H1 (cell line): ENCODE data around the gene CROT. TPM values are rescaled to one million over a fixed set of nuclear protein-coding genes. Genes with fewer than 3 reads are reported as not detected.

Experiments
- CTCF ChIA-PET: fragments of 300-600 bp; sonication (Branson Sonifier 250); formaldehyde crosslinking; loops from one replicate; lab custom pipeline; 2021; ENCODE audit not compliant: partially characterized antibody; lab: Charles Lee
- POLR2A ChIA-PET: fragments of 300-600 bp; sonication (Branson Sonifier 250); formaldehyde crosslinking; loops from one replicate; lab custom pipeline; 2021; ENCODE audit warnings: inconsistent platforms; ENCODE audit not compliant: partially characterized antibody; lab: Charles Lee
- DNase-seq, 2 experiments: peaks; one replicate each; pipeline versions ENCODE4 v3.0.0 to v3.0.0-alpha.2; 2010 to 2022; ENCODE audit warnings: low spot score in 2 of 2, low read depth in 1 of 2, mixed read lengths in 1 of 2
- FAIRE-seq: peaks from 2 replicates; lab custom pipeline; 2011; peaks lifted over from hg19 to GRCh38; lab: Jason Lieb, UNC
- H2AFZ ChIP-seq: 2 replicates; pipeline ENCODE4 v1.8.1; 2012; ENCODE audit warnings: low read length, inconsistent platforms
- H2AK5ac ChIP-seq: 2 replicates; pipeline ENCODE4 v1.6.1; 2013; ENCODE audit warnings: low read depth, low read length
- H2BK120ac ChIP-seq: replicated peaks from 2 replicates; pipeline ENCODE3; 2013; ENCODE audit warnings: low read depth, low read length, inconsistent platforms
- H2BK12ac ChIP-seq: 2 replicates; pipeline ENCODE4 v1.6.1; 2013; ENCODE audit warnings: low read depth, low read length
- H2BK15ac ChIP-seq: 2 replicates; pipeline ENCODE4 v1.6.1; 2013; ENCODE audit warnings: low read length
- H2BK20ac ChIP-seq: 2 replicates; pipeline ENCODE4 v1.6.1; 2013; ENCODE audit warnings: low read length
- H2BK5ac ChIP-seq: 2 replicates; pipeline ENCODE4 v1.6.1; 2013; ENCODE audit warnings: low read depth, low read length
- H3K14ac ChIP-seq: 2 replicates; pipeline ENCODE4 v1.6.1; 2013; ENCODE audit warnings: inconsistent platforms; ENCODE audit not compliant: insufficient read length
- H3K18ac ChIP-seq: 2 replicates; pipeline ENCODE4 v1.6.1; 2013; ENCODE audit warnings: low read length; ENCODE audit errors: extremely low read depth
- H3K23ac ChIP-seq: 2 replicates; pipeline ENCODE4 v1.6.1; 2013; ENCODE audit warnings: inconsistent platforms; ENCODE audit not compliant: insufficient read length
- H3K23me2 ChIP-seq: 2 replicates; pipeline ENCODE4 v1.6.1; 2013; ENCODE audit warnings: low read depth, low read length
- H3K27ac ChIP-seq: 2 replicates; pipeline ENCODE4 v1.6.1; 2011; ENCODE audit warnings: low read depth, low read length, inconsistent platforms
- H3K27me3 ChIP-seq, 4 experiments: replicated peaks in 1 of 4; 1 replicate in 1 of 4; 2 replicates in 3 of 4; pipeline versions ENCODE4 v1.6.1 to v1.8.1; 2011 to 2013; ENCODE audit warnings: low read length in 3 of 4, mild to moderate bottlenecking in 3 of 4, inconsistent platforms in 2 of 4, mixed read lengths in 2 of 4, moderate library complexity in 1 of 4; ENCODE audit not compliant: control insufficient read depth in 3 of 4, insufficient read depth in 3 of 4; ENCODE audit errors: extremely low read depth in 1 of 4
- H3K36me3 ChIP-seq, 4 experiments: 2 replicates each; pipeline versions ENCODE4 v1.6.1 to v1.8.1; 2011 to 2013; ENCODE audit warnings: mild to moderate bottlenecking in 4 of 4, low read length in 3 of 4, moderate library complexity in 2 of 4, control low read depth in 1 of 4, inconsistent platforms in 1 of 4; ENCODE audit not compliant: insufficient read depth in 4 of 4, control insufficient read depth in 2 of 4
- H3K4ac ChIP-seq: replicated peaks from 2 replicates; pipeline ENCODE3; 2013; ENCODE audit warnings: low read length, low read depth, mixed read lengths, inconsistent platforms; ENCODE audit not compliant: insufficient read length
- H3K4me1 ChIP-seq, 4 experiments: replicated peaks in 1 of 4; 1 replicate in 1 of 4; 2 replicates in 3 of 4; pipeline versions ENCODE4 v1.6.1 to v1.8.1; 2011 to 2013; ENCODE audit warnings: low read length in 3 of 4, inconsistent platforms in 2 of 4, mixed read lengths in 1 of 4; ENCODE audit not compliant: insufficient read depth in 4 of 4, control insufficient read depth in 3 of 4
- H3K4me2 ChIP-seq, 2 experiments: 2 replicates each; pipeline versions ENCODE4 v1.6.1 to v1.8.1; 2011 to 2013; ENCODE audit warnings: low read depth in 2 of 2, low read length in 2 of 2, control low read depth in 1 of 2, inconsistent platforms in 1 of 2, mild to moderate bottlenecking in 1 of 2; ENCODE audit not compliant: insufficient read depth in 1 of 2
- H3K4me3 ChIP-seq, 4 experiments: fragments of 200-600, 300-600 bp in 1 of 4; sonication (generic), shearing (Covaris generic), sonication (Bioruptor Twin) in 1 of 4; 2 replicates each; pipeline versions ENCODE4 v1.5.1 to v1.8.1; 2011 to 2016; ENCODE audit warnings: low read length in 4 of 4, low read depth in 3 of 4, control low read depth in 2 of 4, inconsistent platforms in 2 of 4, mild to moderate bottlenecking in 2 of 4, mixed read lengths in 1 of 4, moderate library complexity in 1 of 4; ENCODE audit not compliant: insufficient read depth in 2 of 4; ENCODE audit errors: extremely low read depth in 1 of 4
- H3K56ac ChIP-seq: replicated peaks from 2 replicates; pipeline ENCODE3; 2013; ENCODE audit warnings: low read depth, mild to moderate bottlenecking, mixed read lengths, low read length, inconsistent platforms; ENCODE audit not compliant: insufficient read length
- H3K79me1 ChIP-seq: 2 replicates; pipeline ENCODE4 v1.6.1; 2013; ENCODE audit warnings: low read depth, low read length, control low read depth
- H3K79me2 ChIP-seq, 2 experiments: 2 replicates each; pipeline versions ENCODE4 v1.6.1 to v1.8.1; 2012 to 2013; ENCODE audit warnings: low read length in 2 of 2, mild to moderate bottlenecking in 2 of 2, inconsistent platforms in 1 of 2; ENCODE audit not compliant: insufficient read depth in 2 of 2, control insufficient read depth in 1 of 2
- H3K9ac ChIP-seq, 4 experiments: replicated peaks in 1 of 4; 1 replicate in 1 of 4; 2 replicates in 3 of 4; pipeline versions ENCODE4 v1.6.1 to v1.8.1; 2011 to 2013; ENCODE audit warnings: low read depth in 3 of 4, low read length in 3 of 4, control low read depth in 2 of 4, mild to moderate bottlenecking in 2 of 4, moderate library complexity in 2 of 4, inconsistent platforms in 1 of 4; ENCODE audit errors: extremely low read depth in 1 of 4
- H3K9me3 ChIP-seq, 2 experiments: 2 replicates each; pipeline versions ENCODE4 v1.6.1 to v1.8.1; 2012 to 2013; ENCODE audit warnings: mild to moderate bottlenecking in 2 of 2, moderate library complexity in 2 of 2, control low read depth in 1 of 2, inconsistent platforms in 1 of 2, low read depth in 1 of 2, low read length in 1 of 2, mixed read lengths in 1 of 2; ENCODE audit not compliant: insufficient read depth in 2 of 2
- H4K20me1 ChIP-seq, 2 experiments: replicated peaks in 1 of 2; 2 replicates each; pipeline versions ENCODE3 to v1.8.1; 2011 to 2013; ENCODE audit warnings: inconsistent platforms in 2 of 2, low read length in 2 of 2, mild to moderate bottlenecking in 1 of 2; ENCODE audit not compliant: insufficient read depth in 2 of 2, control insufficient read depth in 1 of 2
- H4K5ac ChIP-seq: 2 replicates; pipeline ENCODE4 v1.6.1; 2013; ENCODE audit warnings: low read length, low read depth, mixed read lengths, inconsistent platforms; ENCODE audit not compliant: insufficient read length
- H4K8ac ChIP-seq: 2 replicates; pipeline ENCODE4 v1.8.0; 2013; ENCODE audit warnings: mild to moderate bottlenecking, moderate library complexity, low read length, inconsistent platforms; ENCODE audit not compliant: insufficient read depth; ENCODE audit errors: extremely low read depth
- H4K91ac ChIP-seq: replicated peaks from 2 replicates; pipeline ENCODE3; 2013; ENCODE audit warnings: low read length, mixed read lengths, inconsistent platforms; ENCODE audit not compliant: insufficient read length
- CREB1 ChIP-seq: IDR thresholded peaks from 2 replicates; pipeline ENCODE4 v1.6.1; 2012; ENCODE audit warnings: inconsistent platforms
- EP300 ChIP-seq, 2 experiments: IDR thresholded peaks; 1 replicate in 1 of 2; 2 replicates in 1 of 2; pipeline ENCODE4 v1.6.1; 2011 to 2012; ENCODE audit warnings: low read depth in 2 of 2, low read length in 2 of 2, mild to moderate bottlenecking in 2 of 2, borderline replicate concordance in 1 of 2, inconsistent platforms in 1 of 2, moderate library complexity in 1 of 2
- EZH2 ChIP-seq: fragments of 200-600 bp; sonication (generic); IDR thresholded peaks from 2 replicates; pipeline ENCODE4 v1.7.1; 2012; ENCODE audit warnings: low read depth, mild to moderate bottlenecking, moderate library complexity, low read length, inconsistent platforms; ENCODE audit not compliant: severe bottlenecking
- FOSL1 ChIP-seq: IDR thresholded peaks from 2 replicates; pipeline ENCODE4 v1.6.1; 2011; ENCODE audit warnings: mild to moderate bottlenecking, low read depth, low read length, moderate library complexity; ENCODE audit not compliant: insufficient read depth
- JUN ChIP-seq: IDR thresholded peaks from 2 replicates; pipeline ENCODE4 v1.6.1; 2011; ENCODE audit warnings: low read depth, mild to moderate bottlenecking, improper control_type of control experiment, low read length
- KDM4A ChIP-seq: IDR thresholded peaks from one replicate; pipeline ENCODE4 v1.7.1; 2012; ENCODE audit warnings: low read depth, mild to moderate bottlenecking, moderate library complexity, low read length, inconsistent platforms; ENCODE audit not compliant: severe bottlenecking
- POLR2AphosphoS5 ChIP-seq: IDR thresholded peaks from 2 replicates; pipeline ENCODE4 v1.6.1; 2011; ENCODE audit warnings: low read depth, low read length
- SAP30 ChIP-seq: fragments of 300-600 bp; sonication (generic); IDR thresholded peaks from 2 replicates; pipeline ENCODE4 v1.7.1; 2012; ENCODE audit warnings: low read length, moderate library complexity, mild to moderate bottlenecking, inconsistent platforms; ENCODE audit not compliant: insufficient read depth, insufficient replicate concordance
- SIRT6 ChIP-seq: IDR thresholded peaks from one replicate; pipeline ENCODE4 v1.7.1; 2012; ENCODE audit warnings: low read length, inconsistent platforms
- SRF ChIP-seq: IDR thresholded peaks from 2 replicates; pipeline ENCODE4 v1.6.1; 2011; ENCODE audit warnings: mild to moderate bottlenecking, low read depth, low read length, moderate library complexity
- TBP ChIP-seq: IDR thresholded peaks from 2 replicates; pipeline ENCODE4 v1.6.1; 2011; ENCODE audit warnings: low read depth, low read length, improper control_type of control experiment
- ZNF274 ChIP-seq: IDR thresholded peaks from 2 replicates; pipeline ENCODE4 v1.7.0; 2012; ENCODE audit warnings: low read length, borderline replicate concordance; ENCODE audit errors: extremely low read depth
- WGBS, 2 experiments: shearing (Covaris generic) in 1 of 2; methylation state at CpG; one replicate each; pipeline versions ENCODE4 v1.1.6 to v1.1.7; 2013 to 2015; ENCODE audit warnings: low lambda C conversion rate in 2 of 2, mixed read lengths in 2 of 2, inconsistent platforms in 1 of 2, low coverage in 1 of 2, missing lambda C conversion rate in 1 of 2; ENCODE audit not compliant: insufficient replicate concordance in 2 of 2, insufficient coverage in 1 of 2, insufficient read length in 1 of 2; ENCODE audit errors: extremely low coverage in 1 of 2, missing lambda C conversion rate in 1 of 2; 5-methylcytosine and 5-hydroxymethylcytosine counted together
- polyA plus RNA-seq, 7 experiments: library from polyadenylated mRNA; depleted of rRNA in 3 of 7; stranded (reverse) in 5 of 7; unstranded in 2 of 7; fragments of >200 nt in 5 of 7; fragments of 200-250 nt in 2 of 7; gene quantifications; 1 replicate in 5 of 7; 2 replicates in 1 of 7; 4 replicates in 1 of 7; pipeline versions ENCODE4 v1.2.1 to v1.2.3, GENCODE V29; 2011 to 2013; ENCODE audit warnings: missing spikeins in 2 of 7, mixed read lengths in 2 of 7
- total RNA-seq: library from RNA; stranded (reverse); fragmentation: NEBNext Ultra II Directional; extraction: Animal tissue kit (Norgen Biotek cat#: 25700); gene quantifications from 2 replicates; pipeline ENCODE4 v1.2.1, GENCODE V29; 2021
- TF ChIP-seq, protein P1 (sequence below): IDR thresholded peaks from 2 replicates; pipeline ENCODE4 v1.6.1; 2012; ENCODE audit warnings: low read length, inconsistent platforms

Gene CROT
- total and polyA plus RNA-seq, 2 of the 8 experiments (the other 6 are each of a cell fraction or from before 2014, with no cell fraction given), result 2.2 to 5.6 TPM

DNA sequence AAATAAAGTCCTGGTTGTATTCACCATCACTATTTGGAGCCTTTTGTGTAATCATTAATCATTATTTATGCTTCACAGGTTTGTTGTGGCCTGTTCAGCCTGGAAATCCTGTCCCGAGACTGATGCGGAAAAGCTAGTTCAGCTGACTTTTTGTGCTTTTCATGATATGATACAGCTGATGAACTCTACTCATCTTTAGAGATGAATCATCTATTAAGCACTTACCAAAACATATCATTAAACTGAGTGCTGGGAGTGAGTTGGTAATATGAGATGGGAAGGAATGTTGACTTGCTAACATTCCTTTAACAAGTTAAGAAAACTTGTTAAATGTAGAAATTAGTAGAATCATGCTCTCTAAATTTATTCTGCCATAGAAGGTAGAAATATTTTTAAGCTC is 53.0 kb downstream of the CROT start:
- ChIA-PET CTCF (interaction anchor here (0.9 to 2.5 kb wide), 3 partner anchors 18 to 25 kb away, joined by 3 to 11 read pairs (median 4); no protein-coding TSS in a partner anchor), POLR2A (no interaction called here)
- Histone ChIP-seq H3K4me3 (no peak overlapping the region), H2AFZ (no peak overlapping the region), H4K20me1 (peaks cover 0 to 1% of the 10 kb centered on the region in 2 experiments), H3K14ac (no peak overlapping the region), H4K8ac (no peak overlapping the region), H2AK5ac (no peak overlapping the region), H3K36me3 (no peaks in the 10 kb centered on the region), H3K79me1 (no peaks in the 10 kb centered on the region), H3K4me1 (no peaks in the 10 kb centered on the region), H2BK12ac (no peak overlapping the region), H3K23ac (no peak overlapping the region), H3K27ac (no peak overlapping the region), H2BK120ac (no peak overlapping the region), H2BK20ac (no peak overlapping the region), H3K4ac (no peak overlapping the region), H3K56ac (no peak overlapping the region), H3K4me2 (no peak overlapping the region), H2BK5ac (no peak overlapping the region), H3K27me3 (no peaks in the 10 kb centered on the region), H4K5ac (no peak overlapping the region), H4K91ac (no peak overlapping the region), H2BK15ac (no peak overlapping the region), H3K79me2 (no peaks in the 10 kb centered on the region), H3K23me2 (no peaks in the 10 kb centered on the region), H3K9me3 (no peaks in the 10 kb centered on the region), H3K18ac (no peak overlapping the region), H3K9ac (no peak overlapping the region)
- no peak for DNase-seq
- FAIRE-seq, result no peak
- WGBS, 2 experiments, result 97% methylated on average over 2 of the region's 2 CpGs; no CpG with 5 or more reads in 1 of the 2 experiments
- no peak for TF ChIP-seq CREB1
- no peak for TF ChIP-seq KDM4A
- TF ChIP-seq SRF, result no peak
- TF ChIP-seq ZNF274, result no peak
- no peak for TF ChIP-seq FOSL1
- no peak for TF ChIP-seq EP300 (IDR thresholded peaks at IDR 0.05; ENCODE audit: borderline replicate concordance in 1 of 2, low read depth in 2 of 2, low read length in 2 of 2)
- no peak for TF ChIP-seq SAP30
- no peak for TF ChIP-seq EZH2
- no peak for TF ChIP-seq POLR2AphosphoS5
- no peak for TF ChIP-seq TBP
- no peak for TF ChIP-seq JUN
- TF ChIP-seq, protein P1, sequence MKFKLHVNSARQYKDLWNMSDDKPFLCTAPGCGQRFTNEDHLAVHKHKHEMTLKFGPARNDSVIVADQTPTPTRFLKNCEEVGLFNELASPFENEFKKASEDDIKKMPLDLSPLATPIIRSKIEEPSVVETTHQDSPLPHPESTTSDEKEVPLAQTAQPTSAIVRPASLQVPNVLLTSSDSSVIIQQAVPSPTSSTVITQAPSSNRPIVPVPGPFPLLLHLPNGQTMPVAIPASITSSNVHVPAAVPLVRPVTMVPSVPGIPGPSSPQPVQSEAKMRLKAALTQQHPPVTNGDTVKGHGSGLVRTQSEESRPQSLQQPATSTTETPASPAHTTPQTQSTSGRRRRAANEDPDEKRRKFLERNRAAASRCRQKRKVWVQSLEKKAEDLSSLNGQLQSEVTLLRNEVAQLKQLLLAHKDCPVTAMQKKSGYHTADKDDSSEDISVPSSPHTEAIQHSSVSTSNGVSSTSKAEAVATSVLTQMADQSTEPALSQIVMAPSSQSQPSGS, result no peak
- TF ChIP-seq SIRT6, result no peak
